HUES64 (cell line): ENCODE measurements around the gene GBA3.

ENCODE experiments used
- H3K27ac ChIP-seq: 2 replicates; pipeline ENCODE4 v1.7.0; 2013; ENCODE audit warnings: low read depth, low read length, inconsistent platforms
- H3K27me3 ChIP-seq: 2 replicates; pipeline ENCODE4 v1.6.1; 2013; ENCODE audit warnings: mild to moderate bottlenecking, low read length; ENCODE audit not compliant: insufficient read depth
- H3K36me3 ChIP-seq: 2 replicates; pipeline ENCODE4 v1.6.1; 2013; ENCODE audit warnings: mild to moderate bottlenecking, low read length; ENCODE audit not compliant: insufficient read depth
- H3K4me1 ChIP-seq: 2 replicates; pipeline ENCODE4 v1.6.1; 2013; ENCODE audit warnings: mild to moderate bottlenecking, low read length, moderate library complexity; ENCODE audit not compliant: insufficient read depth
- H3K4me3 ChIP-seq: 2 replicates; pipeline ENCODE4 v1.5.1; 2013; ENCODE audit warnings: mild to moderate bottlenecking, low read length, moderate library complexity
- H3K9ac ChIP-seq: 2 replicates; pipeline ENCODE4 v1.6.1; 2013; ENCODE audit warnings: mild to moderate bottlenecking, low read depth, low read length
- H3K9me3 ChIP-seq: 2 replicates; pipeline ENCODE4 v1.6.1; 2013; ENCODE audit warnings: low read depth, low read length; ENCODE audit not compliant: insufficient read depth
- WGBS: fragments of 150-250, 120-280 bp; methylation state at CpG from one replicate; pipeline ENCODE4 v1.1.7; 2013; ENCODE audit warnings: missing lambda C conversion rate; 5-methylcytosine and 5-hydroxymethylcytosine counted together

The GBA3 gene

DNA sequence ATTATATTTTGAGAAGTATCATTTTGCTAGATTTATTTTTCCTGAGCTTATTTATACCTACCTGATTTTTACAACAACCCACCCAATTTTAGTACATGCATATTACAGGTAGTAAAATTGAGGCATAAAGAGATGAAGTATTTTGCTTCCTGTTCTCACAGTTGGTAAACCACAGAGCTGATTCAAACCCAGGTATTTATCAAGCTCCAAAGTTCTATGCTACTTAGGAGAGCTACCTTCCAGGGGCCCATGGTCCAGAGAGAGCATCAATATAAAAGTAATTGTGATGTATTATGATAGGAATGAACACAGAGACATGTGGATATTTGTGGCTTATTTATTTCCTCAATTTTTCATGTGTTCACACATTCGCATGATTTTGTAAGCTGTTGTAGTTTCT lies 20.2 kb upstream of the GBA3 start:
- Histone ChIP-seq H3K9me3 (no peaks in the 10 kb centered on the region), H3K36me3 (no peaks in the 10 kb centered on the region), H3K4me1 (peaks cover 8% of the 10 kb centered on the region; the same call in 1 of the 2 replicates), H3K27me3 (no peaks in the 10 kb centered on the region), H3K4me3 (no peak overlapping the region), H3K27ac (no peak overlapping the region), H3K9ac (no peak overlapping the region)
- no CpG with 5 or more reads among the region's 1 CpG for WGBS

DNA sequence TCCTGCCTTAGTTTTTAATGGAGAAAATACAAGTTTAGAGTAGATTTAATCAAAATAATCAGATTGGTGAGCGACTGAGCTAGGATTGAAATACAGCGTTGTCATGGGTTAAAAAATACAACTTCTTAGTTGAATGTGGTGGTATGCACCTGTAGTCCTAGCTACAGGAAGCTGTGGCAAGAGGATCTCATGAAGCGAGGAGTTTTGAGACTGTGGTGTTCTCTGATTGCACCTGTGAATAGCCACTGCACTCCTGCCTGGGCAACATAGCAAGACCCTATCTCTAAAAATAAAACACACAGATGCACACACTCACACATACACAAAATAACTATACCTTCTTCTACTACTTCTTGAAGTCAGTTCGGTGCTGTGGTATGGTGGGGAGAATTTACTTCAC lies 19.8 kb upstream of the GBA3 start:
- H3K36me3 ChIP-seq, result no peaks in the 10 kb centered on the region
- H3K27ac ChIP-seq, result no peak overlapping the region
- H3K9me3 ChIP-seq, result no peaks in the 10 kb centered on the region
- WGBS, result 94% methylated on average over 4 of the region's 4 CpGs
- no peaks in the 10 kb centered on the region for H3K27me3 ChIP-seq
- no peak overlapping the region for H3K9ac ChIP-seq
- H3K4me3 ChIP-seq, result no peak overlapping the region
- peaks cover 8% of the 10 kb centered on the region; the same call in 1 of the 2 replicates for H3K4me1 ChIP-seq

DNA sequence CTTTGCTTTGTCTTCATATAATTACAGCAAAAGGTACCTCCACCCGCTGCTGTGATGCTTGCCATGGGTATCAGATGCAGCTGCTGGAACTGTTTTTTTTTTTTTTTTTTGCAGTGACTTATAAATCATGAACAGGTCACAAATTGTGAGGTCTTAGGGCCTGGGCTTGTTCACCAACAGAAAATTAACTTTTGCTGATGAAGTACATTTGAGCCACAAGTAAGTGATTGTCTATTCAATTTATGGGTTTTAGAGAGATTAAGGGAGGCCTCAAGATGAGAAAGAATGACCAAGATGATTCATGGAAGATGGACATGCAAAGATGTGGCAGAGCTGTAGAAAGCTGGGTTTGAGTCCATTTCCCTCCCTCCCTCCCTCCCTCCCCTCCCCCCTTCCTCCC lies 18.0 kb upstream of the GBA3 start:
- no peak overlapping the region for H3K9ac ChIP-seq
- no peaks in the 10 kb centered on the region for H3K27me3 ChIP-seq
- H3K4me1 ChIP-seq, result peaks cover 8% of the 10 kb centered on the region; the same call in 1 of the 2 replicates
- H3K9me3 ChIP-seq, result no peaks in the 10 kb centered on the region
- no peaks in the 10 kb centered on the region for H3K36me3 ChIP-seq
- no peak overlapping the region for H3K4me3 ChIP-seq
- no peak overlapping the region for H3K27ac ChIP-seq
- 100% methylated on average over 1 of the region's 1 CpG for WGBS

DNA sequence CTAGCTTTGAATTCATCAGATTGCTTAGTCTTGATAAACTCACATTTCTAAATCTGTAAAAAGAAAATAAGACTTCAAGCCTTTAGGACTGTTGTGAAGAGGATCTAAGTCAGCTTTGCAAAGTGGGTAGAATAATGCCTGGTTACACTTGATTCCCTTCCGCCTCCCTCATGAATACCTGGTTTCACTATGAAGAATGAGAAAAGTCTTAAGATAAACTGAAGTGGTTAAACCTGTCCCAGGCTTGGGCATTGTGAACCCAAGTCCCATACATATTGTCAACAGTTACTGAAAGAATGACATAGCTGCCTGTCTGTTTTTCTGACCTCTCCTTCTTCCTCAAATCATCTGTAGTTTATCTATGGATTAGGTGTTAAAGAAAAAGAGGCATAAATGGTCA lies 16.7 kb upstream of the GBA3 start:
- WGBS, result 100% methylated on average over 1 of the region's 1 CpG
- H3K27me3 ChIP-seq, result no peaks in the 10 kb centered on the region
- peaks cover 8% of the 10 kb centered on the region; the same call in 1 of the 2 replicates for H3K4me1 ChIP-seq
- H3K4me3 ChIP-seq, result no peak overlapping the region
- H3K9me3 ChIP-seq, result no peaks in the 10 kb centered on the region
- no peak overlapping the region for H3K9ac ChIP-seq
- no peaks in the 10 kb centered on the region for H3K36me3 ChIP-seq
- no peak overlapping the region for H3K27ac ChIP-seq

DNA sequence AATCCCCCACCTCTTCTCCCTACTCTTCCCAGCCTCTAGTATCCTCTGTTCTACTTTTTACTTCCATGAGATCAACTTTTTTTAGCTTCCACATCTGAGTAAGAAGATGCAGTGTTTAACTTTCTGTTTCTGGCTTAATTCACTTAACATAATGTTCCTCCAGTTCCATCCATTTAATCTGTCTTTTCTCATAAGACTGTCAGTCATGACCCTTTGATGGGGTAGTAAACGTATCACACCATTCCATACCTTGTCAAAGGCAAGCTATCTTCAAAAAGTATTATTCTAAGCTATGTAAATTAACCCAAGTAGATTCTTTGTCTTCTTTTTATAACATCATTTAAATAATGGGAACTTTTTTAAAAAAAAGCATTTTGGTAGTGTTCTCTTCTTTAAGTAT lies 15.0 kb upstream of the GBA3 start:
- no peaks in the 10 kb centered on the region for H3K9me3 ChIP-seq
- peaks cover 8% of the 10 kb centered on the region; the same call in 1 of the 2 replicates for H3K4me1 ChIP-seq
- H3K36me3 ChIP-seq, result no peaks in the 10 kb centered on the region
- 89% methylated on average over 1 of the region's 1 CpG for WGBS
- H3K9ac ChIP-seq, result no peak overlapping the region
- H3K27ac ChIP-seq, result no peak overlapping the region
- no peak overlapping the region for H3K4me3 ChIP-seq
- H3K27me3 ChIP-seq, result no peaks in the 10 kb centered on the region

DNA sequence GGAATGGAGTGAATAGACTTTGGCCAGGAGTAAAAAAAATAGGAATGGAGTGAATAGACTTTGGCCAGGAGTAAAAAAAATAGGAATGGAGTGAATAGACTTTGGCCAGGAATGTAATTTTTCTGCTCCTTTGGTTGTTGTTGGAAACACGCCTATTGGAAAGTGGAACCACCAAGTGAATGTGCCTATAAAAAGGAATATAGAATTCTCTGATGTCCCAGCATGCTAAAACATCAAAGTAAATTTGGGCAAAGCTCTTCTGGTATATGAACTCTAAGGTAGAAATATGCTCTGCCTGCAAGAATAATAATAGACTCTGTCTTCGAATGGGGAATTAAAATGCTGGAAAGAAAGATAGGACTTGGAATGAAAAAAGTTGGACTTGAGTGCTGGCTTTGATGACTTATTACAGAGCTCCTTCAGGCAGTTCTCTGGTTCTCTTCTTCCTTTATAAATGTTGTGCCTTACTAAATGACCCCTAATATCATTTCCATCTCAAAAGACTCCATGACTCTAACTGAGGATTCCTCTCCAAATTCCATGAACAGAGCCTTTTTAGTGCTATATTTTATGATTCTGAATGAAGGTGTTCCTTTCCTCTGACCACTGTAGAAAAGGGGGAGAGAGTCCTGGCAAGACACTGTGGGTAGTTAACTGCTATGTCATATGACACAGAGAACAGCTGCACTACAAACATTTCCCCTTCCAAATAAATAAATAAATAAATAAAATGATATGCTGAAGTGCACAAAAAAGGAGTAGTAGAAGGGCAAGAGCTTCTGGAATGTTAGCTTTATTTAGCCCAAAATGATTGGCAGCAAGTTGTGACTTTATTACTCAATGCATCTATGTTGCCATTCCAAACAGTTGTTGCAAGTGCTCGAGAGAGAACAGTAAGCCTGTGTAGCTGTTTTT lies 13.5 kb upstream of the GBA3 start:
- Histone ChIP-seq H3K4me3 (no peak overlapping the region), H3K27ac (no peak overlapping the region), H3K36me3 (no peaks in the 10 kb centered on the region), H3K4me1 (peaks cover 8% of the 10 kb centered on the region; the same call in 1 of the 2 replicates), H3K9ac (no peak overlapping the region), H3K9me3 (no peaks in the 10 kb centered on the region), H3K27me3 (no peaks in the 10 kb centered on the region)
- 89% methylated on average over 3 of the region's 3 CpGs for WGBS

DNA sequence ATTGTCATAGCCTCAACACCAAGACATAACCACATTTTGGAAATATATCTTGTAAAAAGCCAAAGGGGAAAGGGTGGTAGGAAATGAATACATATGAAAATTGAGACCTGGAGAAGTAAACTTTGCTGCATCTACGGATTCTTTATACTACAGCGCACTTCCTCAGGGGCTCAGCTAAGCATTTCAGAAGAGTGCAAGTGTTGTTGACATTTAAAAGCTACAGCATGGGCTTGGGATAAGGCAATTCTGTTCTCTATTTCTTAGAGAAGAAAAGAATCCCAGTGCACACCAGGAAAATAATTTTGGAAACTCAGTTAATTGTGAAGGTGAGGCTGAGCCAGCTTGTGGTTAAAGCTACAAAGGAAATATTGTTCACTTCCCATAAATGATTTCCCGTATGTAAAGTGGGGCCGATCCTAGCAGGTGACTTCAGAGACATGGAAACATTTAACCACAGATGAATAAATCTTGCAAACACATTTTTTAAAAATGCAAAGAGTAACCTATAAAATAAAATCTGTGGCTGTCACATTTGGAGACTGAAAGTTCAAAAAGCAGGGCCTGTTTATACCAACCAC lies 12.6 kb upstream of the GBA3 start:
- Histone ChIP-seq H3K9me3 (no peaks in the 10 kb centered on the region), H3K4me3 (no peak overlapping the region), H3K27ac (no peak overlapping the region), H3K36me3 (no peaks in the 10 kb centered on the region), H3K9ac (no peak overlapping the region), H3K27me3 (no peaks in the 10 kb centered on the region), H3K4me1 (peaks cover 4% of the 10 kb centered on the region; the same call in 1 of the 2 replicates)
- WGBS, result 63% methylated on average over 3 of the region's 4 CpGs

DNA sequence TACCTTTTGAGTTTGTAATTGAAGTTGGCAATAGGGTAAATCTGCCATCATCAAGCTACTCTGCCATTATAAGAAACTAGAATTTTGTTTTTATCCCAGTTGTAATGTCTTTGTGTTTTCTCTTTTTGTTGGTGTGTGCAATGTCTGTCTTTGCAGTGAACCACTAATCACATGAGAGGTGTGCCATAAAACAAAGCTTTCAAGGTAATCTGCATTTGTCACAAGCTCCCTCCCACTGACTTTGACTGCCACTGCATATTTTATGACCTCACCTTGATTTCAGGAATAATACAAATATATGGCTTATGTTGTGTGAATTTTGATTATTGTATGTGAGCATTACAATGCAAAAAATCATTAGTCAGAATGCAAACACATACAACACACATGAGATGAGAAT lies 9.0 kb upstream of the GBA3 start:
- Histone ChIP-seq H3K4me1 (no peaks in the 10 kb centered on the region), H3K4me3 (no peak overlapping the region), H3K27me3 (no peaks in the 10 kb centered on the region), H3K36me3 (no peaks in the 10 kb centered on the region), H3K9ac (no peak overlapping the region), H3K27ac (no peak overlapping the region), H3K9me3 (no peaks in the 10 kb centered on the region)

DNA sequence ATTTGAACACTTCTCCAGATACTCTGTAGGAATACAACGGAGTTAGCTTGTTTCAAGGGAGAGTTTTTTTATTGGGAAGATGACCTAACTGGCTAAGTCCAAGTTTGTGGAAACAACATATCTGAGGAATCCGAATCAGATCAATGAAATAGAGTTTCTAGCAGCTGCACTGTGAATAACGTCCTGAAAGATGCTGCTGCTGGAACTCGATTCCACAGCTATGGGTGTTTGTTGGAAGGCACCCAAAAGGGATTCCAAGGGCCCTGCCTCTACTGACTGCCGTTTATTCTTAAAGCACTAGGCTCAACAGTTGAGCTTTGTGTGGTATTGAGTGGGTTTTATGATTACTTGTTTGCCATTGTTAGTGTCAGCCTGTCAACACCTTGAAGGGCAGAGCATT lies 6.6 kb upstream of the GBA3 start:
- 94% methylated on average over 5 of the region's 5 CpGs for whole genome bisulfite sequencing

DNA sequence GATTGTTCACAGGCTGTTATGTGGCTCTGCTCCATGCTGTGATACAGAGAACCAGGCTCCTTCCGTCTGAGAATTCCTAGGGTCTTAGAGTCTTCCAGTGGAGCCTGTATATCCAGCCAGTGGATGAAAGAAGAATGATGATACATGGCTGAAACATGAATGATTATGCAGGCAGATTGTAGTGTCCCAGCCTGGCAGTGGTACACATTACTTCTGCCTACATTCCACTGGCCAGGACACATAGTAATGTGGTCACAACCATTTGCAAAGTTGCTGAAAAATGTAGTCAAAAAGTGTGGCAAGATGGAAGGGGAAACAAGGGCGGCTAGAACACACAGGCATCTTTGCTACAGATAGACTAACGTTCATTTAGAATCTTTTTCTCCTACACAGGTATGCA lies 4.5 kb upstream of the GBA3 start:
- 90% methylated on average over 3 of the region's 3 CpGs for whole genome bisulfite sequencing
- H3K27me3 ChIP-seq, result no peaks in the 10 kb centered on the region
- H3K9me3 ChIP-seq, result no peaks in the 10 kb centered on the region
- no peak overlapping the region for H3K9ac ChIP-seq
- H3K4me1 ChIP-seq, result no peaks in the 10 kb centered on the region
- H3K4me3 ChIP-seq, result no peak overlapping the region
- H3K27ac ChIP-seq, result no peak overlapping the region
- H3K36me3 ChIP-seq, result no peaks in the 10 kb centered on the region

More for the DNA sequence above, 6.6 kb upstream of the GBA3 start:
- Histone ChIP-seq H3K4me1 (no peaks in the 10 kb centered on the region), H3K36me3 (no peaks in the 10 kb centered on the region), H3K4me3 (no peak overlapping the region), H3K27ac (no peak overlapping the region), H3K27me3 (no peaks in the 10 kb centered on the region), H3K9me3 (no peaks in the 10 kb centered on the region), H3K9ac (no peak overlapping the region)

DNA sequence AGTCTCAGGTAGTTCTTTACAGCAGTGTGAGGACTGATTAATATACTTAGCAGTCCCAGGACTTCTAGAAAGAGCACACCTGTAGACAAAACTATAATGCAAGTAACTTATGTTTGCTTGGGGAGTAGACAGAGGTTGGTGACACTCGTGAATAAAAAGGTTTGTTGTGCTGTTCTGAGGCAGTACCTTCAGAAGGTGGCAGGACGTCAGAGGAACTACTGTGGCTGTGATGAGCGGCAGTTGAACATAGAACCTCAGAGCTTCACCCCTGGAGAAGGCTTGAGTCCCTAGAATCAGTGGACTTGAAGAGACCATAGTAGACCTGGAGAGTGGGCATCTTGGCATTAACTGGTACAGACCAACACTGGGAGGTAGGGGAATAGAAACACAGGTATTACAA lies 3.3 kb upstream of the GBA3 start:
- H3K4me1 ChIP-seq, result no peaks in the 10 kb centered on the region
- H3K36me3 ChIP-seq, result no peaks in the 10 kb centered on the region
- H3K4me3 ChIP-seq, result no peak overlapping the region
- WGBS, result 93% methylated on average over 3 of the region's 3 CpGs
- no peak overlapping the region for H3K9ac ChIP-seq
- no peak overlapping the region for H3K27ac ChIP-seq
- no peaks in the 10 kb centered on the region for H3K27me3 ChIP-seq
- no peaks in the 10 kb centered on the region for H3K9me3 ChIP-seq
